T1000 (cell line): ENCODE results near the gene TNFAIP2.

ENCODE experiments used
- DNase-seq: peaks from one replicate; lab custom pipeline; 2025; ENCODE audit warnings: mixed read lengths; lab: John Stamatoyannopoulos, UW

The TNFAIP2 gene

DNA sequence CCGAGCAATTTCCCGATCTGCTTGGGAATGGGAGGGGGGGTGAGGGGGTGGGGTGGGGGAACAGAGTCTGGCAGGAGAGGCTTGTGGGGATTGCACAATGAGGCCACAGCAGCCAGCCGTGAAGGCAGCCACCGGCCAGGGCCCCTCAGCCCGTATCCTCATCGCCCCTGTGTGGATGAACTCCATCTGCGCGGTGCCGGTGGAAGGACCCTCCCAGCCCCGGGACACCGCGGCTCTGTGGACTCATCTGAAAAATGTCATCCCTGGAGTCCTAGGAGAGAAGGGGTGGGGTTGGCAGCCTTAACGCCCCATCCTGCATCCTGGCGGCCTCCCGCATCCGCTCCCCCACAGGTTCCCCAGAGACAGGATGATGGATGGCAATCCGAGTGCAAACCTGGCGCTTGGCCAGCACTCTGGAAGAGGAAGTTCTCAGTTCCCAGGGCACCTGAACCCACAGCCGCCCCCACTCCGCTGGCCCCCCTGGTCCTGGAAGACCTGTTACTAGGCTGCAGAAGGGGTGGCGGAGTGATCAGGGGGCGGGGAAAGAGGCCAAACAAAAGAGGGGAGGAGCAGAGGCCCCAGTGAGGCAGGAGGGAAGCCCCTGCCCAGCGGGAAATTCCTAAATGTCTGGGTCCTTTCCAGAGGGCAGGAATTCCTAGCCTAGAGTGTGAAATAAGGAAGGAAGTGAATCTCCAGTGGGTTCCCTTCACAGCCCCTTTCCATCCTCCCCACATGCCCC lies 1.2 kb upstream of the TNFAIP2 start:
- DNase-seq = peak; percentile 41

DNA sequence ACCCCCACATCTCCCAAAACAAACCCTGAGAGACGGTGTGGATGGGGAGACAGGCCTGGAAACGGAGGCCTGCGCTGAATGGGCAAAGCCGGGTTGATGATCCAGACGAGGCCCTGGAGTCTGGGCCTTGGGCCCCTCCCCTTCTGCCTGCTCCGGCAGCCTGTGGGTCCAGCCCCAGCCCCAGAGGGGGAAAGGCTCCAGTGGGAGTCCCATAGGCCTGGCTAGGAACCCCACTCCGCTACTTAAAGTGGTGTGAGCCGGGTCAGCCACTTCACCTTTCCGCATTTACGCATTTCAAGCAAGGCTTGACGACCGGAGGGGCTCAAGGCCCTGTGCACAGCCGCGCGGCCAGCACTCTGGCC lies 695 bp upstream of the TNFAIP2 start:
- DNase-seq = no peak

DNA sequence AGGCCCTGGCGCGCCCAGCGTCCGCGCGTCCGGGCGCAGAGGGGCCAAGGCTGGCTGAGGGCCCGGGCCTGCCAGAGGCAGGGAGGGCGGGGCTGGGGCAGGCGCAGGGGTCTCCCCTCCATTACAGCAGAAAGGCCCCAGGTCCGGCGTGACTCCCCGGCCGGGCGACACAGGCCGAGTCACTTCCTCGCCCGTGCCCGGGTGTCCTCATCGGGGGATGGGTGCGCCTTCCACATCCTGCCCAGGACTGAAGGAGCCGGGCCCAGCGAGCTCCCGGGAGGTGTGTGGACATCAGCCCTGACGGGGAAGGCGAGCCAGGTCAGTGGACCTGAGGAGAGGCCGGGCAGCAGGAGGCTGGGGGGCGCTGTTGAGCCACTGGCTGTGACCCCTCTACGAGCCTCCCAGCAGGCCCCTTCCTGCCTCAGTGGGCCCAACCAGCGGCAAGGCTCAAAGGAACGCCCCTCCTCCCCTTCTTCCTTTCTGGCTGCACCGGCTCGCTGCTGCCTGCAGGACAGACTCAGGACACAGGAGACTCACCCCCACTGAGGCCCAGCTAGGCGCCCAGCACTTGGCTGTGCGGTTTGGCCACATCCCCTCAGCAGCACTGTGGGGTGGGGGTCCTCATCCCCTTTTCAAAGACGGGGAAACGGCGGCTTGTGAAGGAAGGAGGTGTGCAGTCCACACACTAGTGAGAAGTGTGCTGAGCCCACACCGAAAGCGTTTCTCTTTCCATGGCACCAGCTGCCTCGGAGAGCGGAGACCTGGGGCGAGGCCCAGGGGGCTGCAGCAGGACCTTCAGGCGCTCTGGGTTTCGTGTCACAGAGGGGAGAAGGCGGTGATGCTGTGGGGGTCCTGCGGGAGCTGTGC lies 606 bp downstream of the TNFAIP2 start:
- no peak for DNase-seq

DNA sequence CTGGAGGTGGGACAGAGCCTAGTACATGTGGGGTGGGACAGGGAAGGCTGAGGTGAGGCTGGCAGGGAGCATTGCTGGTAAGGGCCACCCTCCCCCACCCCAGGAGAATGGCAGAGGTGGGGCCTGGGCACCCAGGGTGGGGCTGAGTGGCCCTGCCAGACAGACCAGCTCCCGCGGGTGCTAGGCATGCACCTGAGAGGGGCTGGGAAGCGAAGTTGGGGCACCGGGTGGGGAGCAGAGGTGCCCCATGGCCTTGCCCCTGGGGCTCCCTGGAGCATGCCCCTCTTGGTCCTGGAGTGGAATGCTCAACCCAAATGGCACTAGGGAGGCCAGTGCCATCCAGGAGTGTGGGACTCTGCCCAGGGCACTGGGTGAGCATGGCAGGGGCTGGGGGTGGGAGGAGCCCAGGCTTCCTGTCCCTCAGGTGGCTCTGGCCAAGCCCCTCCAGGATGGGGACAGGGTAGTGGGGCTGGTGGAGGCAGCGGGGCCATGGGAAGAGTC lies 1.3 kb downstream of the TNFAIP2 start:
- no peak for DNase-seq

DNA sequence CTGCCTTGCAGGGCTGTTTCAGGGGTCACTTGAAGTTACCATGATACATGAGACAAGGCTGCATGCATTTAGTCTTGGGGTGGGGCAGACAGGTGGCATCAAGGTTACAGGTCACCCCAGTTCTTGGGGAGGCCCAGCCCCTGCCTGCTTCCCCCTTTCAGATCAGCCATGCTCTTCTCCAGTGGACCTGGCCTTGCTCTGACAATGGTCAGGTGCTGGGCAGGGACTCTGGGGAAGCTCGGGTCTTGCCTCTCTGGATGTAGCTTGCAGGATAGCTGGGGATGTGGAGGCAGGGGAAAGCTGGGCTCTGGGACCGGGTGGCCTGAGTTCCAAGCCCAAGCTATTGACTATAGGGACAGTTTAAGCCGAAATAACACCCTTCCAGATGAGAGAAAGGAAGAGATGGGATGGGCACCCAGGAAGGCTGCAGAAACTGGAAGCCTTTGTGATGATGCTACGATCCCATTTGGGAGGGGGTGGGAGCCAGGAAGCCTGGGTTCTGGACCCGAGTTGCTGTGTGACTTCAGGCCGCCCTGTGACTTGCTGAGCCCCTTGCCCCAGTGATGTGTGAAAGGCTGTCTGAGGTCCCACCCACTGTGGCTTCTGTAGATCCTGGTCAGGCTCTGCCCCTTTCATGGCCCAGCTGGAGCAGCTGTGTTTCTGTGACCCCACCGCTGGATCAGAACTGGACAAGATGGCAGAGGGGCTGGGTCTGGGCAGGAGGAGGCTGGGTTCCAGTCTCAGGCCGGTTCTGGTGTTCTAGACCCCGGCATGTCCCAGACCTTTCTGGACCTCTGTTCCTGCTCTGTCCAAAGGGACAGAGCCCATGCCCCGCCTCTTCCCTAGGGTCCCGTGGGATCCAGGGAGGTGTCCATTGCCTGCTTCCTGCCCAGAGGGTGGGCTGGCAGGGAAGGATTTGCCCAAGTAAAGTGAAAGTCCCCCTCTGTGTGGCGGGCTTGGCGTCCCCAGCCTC lies 2.1 kb downstream of the TNFAIP2 start:
- DNase-seq = no peak

DNA sequence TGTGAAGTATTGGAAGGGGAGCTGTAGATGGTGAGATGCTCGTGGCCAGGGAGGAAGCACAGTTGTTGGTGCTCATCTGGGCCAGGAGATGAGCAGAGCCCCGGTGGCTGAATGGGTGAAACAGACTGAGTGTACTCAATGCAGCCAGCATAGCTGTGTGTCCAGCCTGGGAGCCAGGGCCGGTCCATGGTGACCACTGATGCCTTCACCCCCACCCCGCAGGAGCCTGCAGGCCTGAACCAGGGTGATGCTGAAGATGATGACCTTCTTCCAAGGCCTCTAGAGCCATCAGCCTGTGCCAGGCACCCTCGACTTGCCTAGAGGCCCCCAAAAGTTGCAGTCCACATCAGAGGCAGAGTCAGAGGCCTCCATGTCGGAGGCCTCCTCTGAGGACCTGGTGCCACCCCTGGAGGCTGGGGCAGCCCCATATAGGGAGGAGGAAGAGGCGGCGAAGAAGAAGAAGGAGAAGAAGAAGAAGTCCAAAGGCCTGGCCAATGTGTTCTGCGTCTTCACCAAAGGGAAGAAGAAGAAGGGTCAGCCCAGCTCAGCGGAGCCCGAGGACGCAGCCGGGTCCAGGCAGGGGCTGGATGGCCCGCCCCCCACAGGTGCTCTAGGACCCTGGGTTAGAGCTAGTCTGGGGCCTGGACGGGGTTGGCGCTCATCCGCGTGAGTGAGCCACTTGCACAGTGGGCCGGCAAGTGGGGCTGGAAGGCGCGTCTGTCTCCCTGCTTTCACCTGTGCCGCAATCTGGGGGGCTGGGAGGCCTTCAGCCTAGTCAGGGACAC lies 3.0 kb downstream of the TNFAIP2 start:
- DNase-seq = no peak

DNA sequence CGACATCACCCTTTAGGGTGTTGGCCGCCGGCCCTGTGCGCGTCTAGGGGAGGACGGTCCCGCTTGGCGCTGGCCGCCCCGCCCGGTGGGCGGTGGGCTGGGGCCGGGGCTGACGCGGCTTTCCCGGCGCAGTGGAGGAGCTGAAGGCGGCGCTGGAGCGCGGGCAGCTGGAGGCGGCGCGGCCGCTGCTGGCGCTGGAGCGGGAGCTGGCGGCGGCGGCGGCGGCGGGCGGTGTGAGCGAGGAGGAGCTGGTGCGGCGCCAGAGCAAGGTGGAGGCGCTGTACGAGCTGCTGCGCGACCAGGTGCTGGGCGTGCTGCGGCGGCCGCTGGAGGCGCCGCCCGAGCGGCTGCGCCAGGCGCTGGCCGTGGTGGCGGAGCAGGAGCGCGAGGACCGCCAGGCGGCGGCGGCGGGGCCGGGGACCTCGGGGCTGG lies 3.6 kb downstream of the TNFAIP2 start:
- DNase-seq = no peak

DNA sequence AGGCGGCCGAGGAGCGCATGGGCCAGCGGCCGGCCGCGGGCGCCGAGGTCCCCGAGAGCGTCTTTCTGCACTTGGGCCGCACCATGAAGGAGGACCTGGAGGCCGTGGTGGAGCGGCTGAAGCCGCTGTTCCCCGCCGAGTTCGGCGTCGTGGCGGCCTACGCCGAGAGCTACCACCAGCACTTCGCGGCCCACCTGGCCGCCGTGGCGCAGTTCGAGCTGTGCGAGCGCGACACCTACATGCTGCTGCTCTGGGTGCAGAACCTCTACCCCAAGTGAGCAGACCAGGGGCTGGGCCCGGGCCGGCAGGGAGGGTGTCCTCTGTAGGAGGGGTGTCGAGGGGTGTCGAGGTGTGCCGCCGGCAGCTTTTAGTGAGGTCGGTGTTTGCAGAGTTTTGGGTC lies 4.1 kb downstream of the TNFAIP2 start:
- no peak for DNase-seq

DNA sequence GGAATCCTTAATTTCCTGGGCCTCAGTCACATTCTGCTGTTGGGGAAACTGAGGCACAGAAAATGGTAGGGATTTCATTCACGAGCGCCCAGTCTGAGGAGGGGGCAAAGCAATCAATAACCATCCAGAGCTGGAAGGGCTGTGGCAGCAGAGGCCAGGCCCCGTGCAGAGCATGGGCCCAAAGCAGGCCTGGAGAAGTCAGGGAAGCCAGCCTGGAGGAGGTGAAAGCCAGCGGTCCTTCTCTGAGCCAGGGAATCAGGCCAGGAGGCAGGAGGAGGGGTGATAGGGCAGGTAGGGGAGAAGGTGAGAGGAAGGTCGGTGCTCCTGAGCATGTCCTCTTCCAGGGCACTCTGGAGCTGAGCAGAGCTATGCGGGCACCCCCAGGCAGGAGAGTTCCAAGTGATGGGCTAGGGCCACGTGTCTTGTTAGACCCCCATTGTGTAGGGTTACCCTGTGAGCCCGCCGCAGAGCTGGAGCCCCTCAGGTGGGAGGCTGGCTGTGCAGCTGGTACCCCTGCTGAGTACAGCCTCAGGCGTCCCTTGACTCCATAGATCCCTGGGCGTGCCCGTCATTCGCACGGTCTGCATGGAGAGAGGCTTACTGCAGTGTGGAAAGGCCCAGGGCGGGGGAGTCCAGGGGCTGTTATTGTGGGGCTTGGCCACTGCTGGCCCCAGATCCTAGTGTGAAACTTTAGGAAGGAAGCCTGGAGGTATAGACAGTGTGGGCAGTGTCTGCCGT lies 4.8 kb downstream of the TNFAIP2 start:
- DNase-seq = no peak

DNA sequence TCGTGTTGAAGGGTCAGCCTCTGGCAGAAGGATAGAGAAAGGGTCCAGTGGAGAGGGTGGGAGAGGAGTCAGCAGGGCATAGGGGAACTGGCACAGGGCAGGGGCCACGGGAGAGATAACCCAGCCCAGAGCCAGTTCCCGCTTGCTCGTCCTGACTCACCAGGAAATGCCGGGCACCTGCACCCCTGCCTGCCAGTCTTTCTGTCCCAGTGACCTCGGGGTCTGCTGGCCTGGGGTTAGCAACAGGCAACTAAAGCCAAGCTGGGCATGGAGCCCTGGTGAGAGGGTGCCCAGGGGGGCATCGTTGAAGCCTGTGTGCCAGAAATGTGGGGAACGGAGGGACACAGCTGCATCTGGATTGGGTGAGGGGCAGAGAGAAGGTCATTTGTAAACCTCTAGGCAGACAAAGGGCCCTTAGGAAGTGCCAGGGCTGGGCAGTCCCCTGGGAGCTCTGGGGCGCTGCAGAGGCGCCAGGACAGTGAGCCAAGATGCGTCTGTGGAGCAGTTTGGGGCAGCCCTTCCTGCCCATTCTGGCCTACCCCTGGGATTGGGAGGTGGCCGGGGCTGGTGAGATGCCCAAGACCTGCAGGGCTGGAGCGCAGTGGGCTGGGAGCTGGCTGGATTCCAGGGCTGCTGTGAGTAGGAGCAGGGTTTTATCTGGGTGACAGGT lies 5.5 kb downstream of the TNFAIP2 start:
- no peak for DNase-seq

DNA sequence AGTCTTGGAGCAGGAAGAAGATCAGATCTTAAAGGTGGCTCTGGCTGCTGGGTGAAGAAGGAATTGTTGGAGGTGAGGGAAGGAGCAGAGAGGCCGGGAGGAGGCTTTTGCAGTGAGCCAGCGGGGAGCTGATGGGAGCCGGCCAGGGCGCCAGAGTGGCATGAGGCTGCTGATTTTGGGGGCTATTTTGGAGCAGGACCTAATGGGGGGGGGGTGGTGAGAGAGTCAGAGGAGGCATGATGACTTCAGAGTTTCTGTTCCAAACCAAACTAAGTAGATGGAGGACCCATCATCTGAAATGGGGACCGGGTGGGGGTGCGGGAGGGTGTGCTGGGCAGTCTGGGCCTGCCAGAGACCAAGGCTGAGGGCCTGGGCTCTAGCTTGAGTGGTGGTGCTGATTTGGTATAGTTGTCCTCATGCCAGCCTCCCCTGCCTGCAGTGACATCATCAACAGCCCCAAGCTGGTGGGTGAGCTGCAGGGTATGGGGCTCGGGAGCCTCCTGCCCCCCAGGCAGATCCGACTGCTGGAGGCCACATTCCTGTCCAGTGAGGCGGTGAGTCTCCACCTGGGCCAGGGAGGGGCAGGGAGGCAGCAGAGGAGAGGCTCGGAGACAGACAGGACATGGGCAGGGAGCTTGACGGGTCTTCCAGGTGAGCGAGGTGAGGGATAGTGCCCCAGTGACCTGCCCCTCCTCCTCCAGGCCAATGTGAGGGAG lies 6.2 kb downstream of the TNFAIP2 start:
- no peak for DNase-seq

DNA sequence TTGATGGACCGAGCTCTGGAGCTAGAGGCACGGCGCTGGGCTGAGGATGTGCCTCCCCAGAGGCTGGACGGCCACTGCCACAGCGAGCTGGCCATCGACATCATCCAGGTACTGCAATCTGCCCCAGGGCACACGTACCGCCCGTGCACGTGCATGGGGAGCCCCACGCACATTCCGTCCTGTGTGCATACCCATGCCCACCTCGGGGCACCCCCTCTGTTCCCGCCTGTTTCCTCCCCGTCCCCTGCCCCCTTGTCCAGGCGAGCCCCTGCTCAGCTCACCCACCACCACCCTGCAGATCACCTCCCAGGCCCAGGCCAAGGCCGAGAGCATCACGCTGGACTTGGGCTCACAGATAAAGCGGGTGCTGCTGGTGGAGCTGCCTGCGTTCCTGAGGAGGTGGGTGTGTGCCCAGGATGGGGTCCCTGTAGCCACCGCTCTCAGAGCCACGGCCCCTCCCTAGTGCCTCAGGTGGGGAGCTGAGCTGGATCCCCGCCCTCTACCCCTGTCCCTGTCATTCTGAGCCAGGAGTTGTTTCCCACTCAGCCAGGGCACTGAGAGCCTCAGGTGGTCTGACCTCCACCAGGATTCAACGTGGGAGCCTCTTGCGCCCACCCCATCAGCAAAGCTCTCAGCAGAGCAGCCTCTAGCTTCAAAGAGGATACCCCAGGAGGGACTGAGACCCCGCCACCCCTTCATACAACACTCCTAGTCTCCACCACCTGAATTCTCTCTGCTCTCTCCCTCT lies 6.9 kb downstream of the TNFAIP2 start:
- no peak for DNase-seq

DNA sequence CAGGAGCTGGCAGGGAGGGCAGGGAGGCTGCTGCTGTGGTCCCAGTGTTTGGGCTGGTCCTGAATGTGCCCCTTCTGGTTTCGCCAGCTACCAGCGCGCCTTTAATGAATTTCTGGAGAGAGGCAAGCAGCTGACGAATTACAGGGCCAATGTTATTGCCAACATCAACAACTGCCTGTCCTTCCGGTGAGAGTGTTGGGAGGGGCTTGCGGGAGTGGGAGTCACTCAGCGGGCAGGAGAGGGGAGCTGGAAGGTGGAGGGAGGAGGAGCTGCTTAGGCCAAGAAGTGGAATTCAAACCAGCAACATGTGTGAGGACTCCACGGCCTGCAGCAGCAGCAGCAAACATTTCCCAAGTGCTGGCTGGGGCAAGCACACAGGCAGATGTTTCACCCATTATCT lies 7.7 kb downstream of the TNFAIP2 start:
- DNase-seq = no peak

DNA sequence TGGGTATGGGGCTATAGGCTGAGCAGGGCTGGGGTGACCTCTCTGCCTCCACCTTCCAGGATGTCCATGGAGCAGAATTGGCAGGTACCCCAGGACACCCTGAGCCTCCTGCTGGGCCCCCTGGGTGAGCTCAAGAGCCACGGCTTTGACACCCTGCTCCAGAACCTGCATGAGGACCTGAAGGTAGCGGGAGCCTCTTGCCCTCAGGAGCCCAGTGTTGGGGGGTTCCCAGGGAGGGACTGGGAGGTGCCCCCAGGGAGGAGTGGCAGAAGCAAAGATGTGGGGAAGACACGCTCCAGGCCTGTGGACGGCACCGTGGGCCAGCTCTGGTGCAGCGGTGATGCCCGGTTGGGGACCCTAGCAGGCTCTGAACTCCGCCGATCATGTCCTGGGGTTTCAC lies 8.3 kb downstream of the TNFAIP2 start:
- DNase-seq = no peak

DNA sequence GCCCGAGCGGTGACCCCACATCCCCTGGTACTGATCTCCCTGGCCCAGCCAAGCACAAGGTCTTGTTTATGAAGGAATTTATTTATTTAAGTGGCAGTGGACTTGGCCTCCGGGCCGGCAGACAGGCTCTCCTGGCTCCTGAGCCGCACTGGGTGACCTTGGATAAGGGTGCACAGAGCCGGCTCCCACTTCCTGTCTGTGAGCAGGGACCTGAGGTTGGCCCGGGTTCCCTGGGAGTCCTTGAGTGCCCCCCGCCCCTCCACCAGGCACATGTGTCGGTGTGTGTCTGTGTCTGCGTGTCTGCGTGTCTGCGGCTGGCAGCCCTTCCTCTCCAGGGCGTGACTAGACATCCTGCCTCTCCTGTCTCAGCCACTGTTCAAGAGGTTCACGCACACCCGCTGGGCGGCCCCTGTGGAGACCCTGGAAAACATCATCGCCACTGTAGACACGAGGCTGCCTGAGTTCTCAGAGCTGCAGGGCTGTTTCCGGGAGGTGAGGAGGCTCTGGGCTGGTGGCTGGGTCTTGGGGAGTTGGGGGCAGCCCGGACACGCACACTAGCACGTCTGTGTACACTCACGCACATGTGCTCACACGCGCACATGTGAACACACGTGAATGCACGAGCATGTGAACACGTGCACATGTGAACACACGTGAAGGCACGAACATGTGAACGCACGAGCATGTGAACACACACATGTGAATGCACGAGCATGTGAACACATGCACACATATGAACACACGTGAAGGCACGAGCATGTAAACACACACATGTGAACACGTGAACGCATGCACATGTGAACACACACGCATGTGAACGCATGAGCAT lies 9.3 kb downstream of the TNFAIP2 start:
- DNase-seq = no peak

DNA sequence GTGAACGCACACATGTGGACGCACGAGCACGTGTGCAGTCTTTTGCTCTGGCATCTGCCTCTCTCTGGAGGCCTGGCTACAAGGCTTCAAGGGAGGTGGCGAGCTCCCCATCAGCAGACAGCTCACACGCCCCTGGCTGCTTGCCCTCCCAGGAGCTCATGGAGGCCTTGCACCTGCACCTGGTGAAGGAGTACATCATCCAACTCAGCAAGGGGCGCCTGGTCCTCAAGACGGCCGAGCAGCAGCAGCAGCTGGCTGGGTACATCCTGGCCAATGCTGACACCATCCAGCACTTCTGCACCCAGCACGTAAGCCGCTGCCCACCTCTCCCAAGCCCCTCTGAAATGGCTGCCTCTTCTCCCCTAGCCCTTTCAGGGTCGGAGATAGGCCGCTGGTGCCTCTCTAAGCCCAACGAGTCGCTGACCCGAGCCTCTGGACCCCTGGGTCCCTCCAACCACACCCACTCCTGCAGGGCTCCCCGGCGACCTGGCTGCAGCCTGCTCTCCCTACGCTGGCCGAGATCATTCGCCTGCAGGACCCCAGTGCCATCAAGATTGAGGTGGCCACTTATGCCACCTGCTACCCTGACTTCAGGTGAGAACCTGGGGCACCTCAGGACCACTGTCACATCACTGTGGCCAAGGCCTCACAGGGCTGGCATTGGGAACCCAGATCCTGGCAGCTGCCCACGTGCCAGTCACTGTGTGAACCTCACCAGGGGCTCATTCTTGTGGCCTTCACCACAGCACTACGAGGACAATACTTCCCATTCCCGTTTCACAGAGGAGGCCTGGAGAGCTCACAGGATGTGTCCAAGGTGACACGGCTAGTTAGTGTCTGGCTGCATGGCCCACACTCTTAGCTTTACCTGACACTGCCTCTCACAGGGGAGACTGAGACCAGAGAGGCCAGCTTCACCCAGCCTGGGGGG lies 10.2 kb downstream of the TNFAIP2 start:
- DNase-seq = no peak

DNA sequence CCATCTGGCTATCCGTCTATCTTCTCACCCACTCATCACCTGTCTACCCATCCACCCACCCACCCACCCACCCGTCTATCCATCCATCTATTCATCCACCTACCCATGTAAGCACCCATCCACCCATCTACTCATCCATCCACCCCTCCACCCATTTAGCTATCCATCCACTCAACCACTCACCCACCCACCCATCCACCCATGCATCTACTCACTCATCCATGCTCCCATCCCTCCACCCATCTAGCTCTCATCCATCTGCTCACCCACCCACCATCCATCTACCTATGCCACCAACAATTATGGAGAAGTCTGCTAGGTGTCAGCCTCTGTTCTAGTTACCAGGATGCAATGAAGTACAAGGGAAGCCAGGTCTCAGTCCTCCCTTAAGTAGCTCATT lies 11.1 kb downstream of the TNFAIP2 start:
- DNase-seq = no peak
